Measurements from ENCODE around the gene PINLYP. TPM values are rescaled to one million over a fixed set of nuclear protein-coding genes. Genes with fewer than 3 reads are reported as not detected.

PINLYP gene
- total RNA-seq, 1 experiment from 2014 or later: 6.4 TPM

Other genes with a start within 250 kb of the PINLYP start
- gene CD177, start 222.1 kb upstream of the PINLYP start, total RNA-seq (2021): 2.0 to 4.5 TPM (median 2.0 TPM) in 3 replicates
- gene TEX101, start 160.9 kb upstream of the PINLYP start, total RNA-seq (2021): not detected in 3 replicates
- gene LYPD3, start 110.2 kb upstream of the PINLYP start, total RNA-seq (2021): 2.7 to 3.8 TPM (median 3.1 TPM) in 3 replicates
- gene PHLDB3, start 71.1 kb upstream of the PINLYP start, total RNA-seq (2021): 14.6 to 15.6 TPM (median 14.8 TPM) in 3 replicates
- gene ETHE1, start 48.6 kb upstream of the PINLYP start, total RNA-seq (2021): 19.0 to 23.5 TPM (median 21.2 TPM) in 3 replicates
- gene ZNF575, start 42.6 kb upstream of the PINLYP start, total RNA-seq (2021): 0.13 to 0.25 TPM in 2 of 3 replicates, not detected in the other
- 46.5 to 50.8 TPM (median 48.3 TPM) in 3 replicates for gene XRCC1, start 274 bp upstream of the PINLYP start, total RNA-seq (2021)
- gene IRGQ, start 20.3 kb downstream of the PINLYP start, total RNA-seq (2021): 33.6 to 38.1 TPM (median 35.5 TPM) in 3 replicates
- gene ZNF576, start 20.8 kb downstream of the PINLYP start, total RNA-seq (2021): 15.9 to 18.5 TPM (median 16.5 TPM) in 3 replicates
- gene SRRM5, start 36.3 kb downstream of the PINLYP start, total RNA-seq (2021): 0.34 to 0.44 TPM (median 0.42 TPM) in 3 replicates
- gene ZNF428, start 43.8 kb downstream of the PINLYP start, total RNA-seq (2021): 19.2 to 20.1 TPM (median 20.0 TPM) in 3 replicates
- 12.2 to 13.3 TPM (median 12.4 TPM) in 3 replicates for gene CADM4, start 64.0 kb downstream of the PINLYP start, total RNA-seq (2021)
- gene PLAUR, start 94.4 kb downstream of the PINLYP start, total RNA-seq (2021): 10.5 to 14.4 TPM (median 13.5 TPM) in 3 replicates
- not detected in 3 replicates for gene IRGC, start 140.3 kb downstream of the PINLYP start, total RNA-seq (2021)
- gene SMG9, start 179.2 kb downstream of the PINLYP start, total RNA-seq (2021): 25.7 to 39.6 TPM (median 34.3 TPM) in 3 replicates
- 0.76 to 1.1 TPM (median 0.98 TPM) in 3 replicates for gene KCNN4, start 205.2 kb downstream of the PINLYP start, total RNA-seq (2021)
- 0.39 to 0.78 TPM (median 0.46 TPM) in 3 replicates for gene LYPD5, start 226.6 kb downstream of the PINLYP start, total RNA-seq (2021)

All from WTC11 (cell line).